GM19035 (cell line): ENCODE results near the gene SLC44A5.
"Not testable (repeated sequence)": the region's sequence is repeated elsewhere in the genome, so short reads cannot be mapped to it uniquely, and the experiment has no call there.

Experiments used
- ATAC-seq: cut with Tn5 transposase; IDR thresholded peaks from one replicate; pipeline ENCODE4 v1.9.1; 2021; ENCODE audit not compliant: unreplicated experiment

The SLC44A5 gene

DNA sequence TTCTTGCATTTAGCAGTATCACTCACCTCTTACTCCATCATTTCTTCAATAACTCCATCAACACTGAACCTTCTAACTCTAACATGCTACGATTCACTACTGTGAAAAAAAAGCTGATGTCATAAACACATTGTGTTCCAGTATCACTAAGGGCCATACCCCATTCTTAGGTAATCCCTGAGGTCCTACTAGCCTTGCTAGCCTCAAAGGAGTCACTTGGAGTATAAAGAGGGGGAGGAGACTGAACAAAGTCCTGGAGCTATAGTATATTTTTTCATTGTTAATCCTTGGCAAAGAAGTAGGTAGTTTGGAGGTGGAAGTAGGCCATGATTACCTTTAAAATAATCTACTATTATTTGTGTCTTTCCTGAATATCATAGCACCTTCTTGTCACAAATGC lies at the start of gene SLC44A5:
Gene SLC44A5, minus strand, starts transcription at position 101 of the 400 bp plus-strand sequence. CDS start 69,667 bp downstream, outside the sequence.
- no peak for ATAC-seq

DNA sequence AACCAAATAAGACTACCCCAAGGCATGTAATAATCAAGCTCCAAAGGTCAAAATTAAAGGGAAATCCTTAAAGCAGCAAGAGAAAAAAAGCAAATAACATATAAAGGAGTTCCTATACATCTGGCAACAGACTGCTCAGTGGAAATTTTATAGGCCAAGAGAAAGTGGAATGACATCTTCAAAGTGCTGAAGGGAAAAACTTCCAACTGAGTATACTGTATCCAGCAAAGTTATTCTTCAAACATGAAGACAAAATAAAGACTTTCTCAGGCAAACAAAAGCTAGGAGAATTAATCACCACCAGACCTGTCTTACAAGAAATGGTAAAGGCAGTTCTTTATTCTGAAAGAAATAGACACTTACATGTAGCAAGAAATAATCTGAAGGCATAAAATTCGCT lies 45.0 kb upstream of the SLC44A5 start:
- no peak for ATAC-seq

DNA sequence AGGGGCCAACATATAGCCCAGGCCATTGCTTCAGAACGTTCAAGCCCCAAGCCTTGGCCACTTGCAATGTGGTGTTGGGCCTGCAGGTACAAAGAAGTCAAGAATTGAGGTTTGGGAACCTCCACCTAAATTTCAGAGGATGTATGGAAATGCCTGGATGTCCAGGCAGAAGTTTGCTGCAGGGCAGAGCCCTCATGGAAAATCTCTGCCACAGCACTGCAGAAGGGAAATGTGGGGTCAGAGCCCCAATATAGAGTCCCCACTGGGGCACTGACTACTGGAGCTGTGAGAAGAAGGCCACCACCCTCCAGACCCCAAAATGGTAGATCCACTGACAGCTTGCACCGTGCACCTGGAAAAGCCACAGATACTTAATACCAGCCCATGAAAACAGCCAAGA lies 36.3 kb upstream of the SLC44A5 start:
- ATAC-seq = not testable (repeated sequence)

DNA sequence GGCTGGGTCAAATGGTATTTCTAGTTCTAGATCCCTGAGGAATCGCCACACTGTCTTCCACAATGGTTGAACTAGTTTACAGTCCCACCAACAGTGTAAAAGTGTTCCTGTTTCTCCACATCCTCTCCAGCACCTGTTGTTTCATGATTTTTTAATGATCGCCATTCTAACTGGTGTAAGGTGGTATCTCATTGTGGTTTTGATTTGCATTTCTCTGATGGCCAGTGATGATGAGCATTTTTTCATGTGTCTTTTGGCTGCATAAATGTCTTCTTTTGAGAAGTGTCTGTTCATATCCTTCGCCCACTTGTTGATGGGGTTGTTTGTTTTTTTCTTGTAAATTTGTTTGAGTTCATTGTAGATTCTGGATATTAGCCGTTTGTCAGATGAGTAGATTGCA lies 34.2 kb upstream of the SLC44A5 start:
- not testable (repeated sequence) for ATAC-seq

DNA sequence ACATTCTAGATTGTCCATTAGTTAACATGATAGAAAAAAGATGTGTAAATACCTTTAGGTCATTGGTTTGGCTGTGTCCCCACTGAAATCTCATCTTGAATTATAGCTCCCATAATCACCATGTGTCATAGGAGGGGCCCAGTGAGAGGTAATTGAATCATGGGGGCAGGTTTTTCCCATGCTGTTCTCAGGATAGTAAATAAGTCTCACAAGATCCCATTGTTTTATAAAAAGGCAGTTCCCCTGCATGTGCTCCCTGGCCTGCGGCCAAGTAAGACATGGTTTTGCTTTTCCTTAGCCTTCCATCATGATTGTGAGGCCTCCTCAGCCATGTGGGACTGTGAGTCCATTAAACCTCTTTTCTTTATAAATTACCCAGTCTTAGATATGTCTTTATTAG lies 32.5 kb upstream of the SLC44A5 start:
- ATAC-seq = no peak

GRCh38 chr1:75641325-75641724 lies 30.4 kb upstream of the SLC44A5 start:
- ATAC-seq = no peak

- no peak for ATAC-seq
Observed at GRCh38 chr1:75640137-75640536, 29.2 kb upstream of the SLC44A5 start.

- peak; percentile 78 for ATAC-seq
Observed at GRCh38 chr1:75632350-75632949, 21.5 kb upstream of the SLC44A5 start.

GRCh38 chr1:75630998-75631397 lies 20.1 kb upstream of the SLC44A5 start:
- no peak for ATAC-seq

- ATAC-seq = no peak
Observed at GRCh38 chr1:75630004-75630594, 19.2 kb upstream of the SLC44A5 start.

DNA sequence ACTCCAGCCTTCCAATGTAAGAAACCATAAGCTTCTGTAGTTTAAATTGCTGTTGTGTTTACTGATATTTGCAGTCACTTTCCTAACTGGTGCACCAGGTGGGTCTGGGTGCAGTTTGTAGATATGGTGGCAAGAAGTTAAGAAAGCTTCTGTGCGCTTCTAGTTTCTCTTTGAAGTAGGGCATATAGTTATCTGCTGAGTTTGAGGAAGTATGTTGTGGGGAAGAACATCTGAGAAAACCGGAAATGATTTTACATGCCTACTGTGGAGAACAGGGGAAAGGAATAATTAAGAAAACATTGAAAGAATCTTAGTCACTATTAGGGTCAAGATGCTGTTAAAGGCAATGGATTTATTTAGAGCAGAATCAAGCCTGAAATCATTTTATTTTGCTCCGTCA lies 14.9 kb upstream of the SLC44A5 start:
- no peak for ATAC-seq

DNA sequence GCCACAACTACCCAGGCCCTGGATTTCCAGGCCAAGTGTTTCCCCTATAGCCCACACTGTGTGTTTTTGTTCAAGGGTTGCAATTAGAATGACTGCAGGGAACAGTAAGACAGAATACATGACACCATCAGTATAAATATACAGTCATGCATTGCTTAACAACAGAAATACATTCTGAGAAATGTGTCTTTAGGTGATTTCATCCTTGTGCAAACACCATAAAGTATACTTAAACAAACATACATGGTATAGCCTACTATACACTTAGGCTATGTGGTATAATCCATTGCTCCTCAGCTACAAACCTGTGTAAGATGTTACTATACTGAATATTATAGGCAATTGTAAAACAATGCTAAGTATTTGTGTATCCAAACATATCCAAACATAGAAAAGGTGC lies 7.5 kb upstream of the SLC44A5 start:
- no peak for ATAC-seq

DNA sequence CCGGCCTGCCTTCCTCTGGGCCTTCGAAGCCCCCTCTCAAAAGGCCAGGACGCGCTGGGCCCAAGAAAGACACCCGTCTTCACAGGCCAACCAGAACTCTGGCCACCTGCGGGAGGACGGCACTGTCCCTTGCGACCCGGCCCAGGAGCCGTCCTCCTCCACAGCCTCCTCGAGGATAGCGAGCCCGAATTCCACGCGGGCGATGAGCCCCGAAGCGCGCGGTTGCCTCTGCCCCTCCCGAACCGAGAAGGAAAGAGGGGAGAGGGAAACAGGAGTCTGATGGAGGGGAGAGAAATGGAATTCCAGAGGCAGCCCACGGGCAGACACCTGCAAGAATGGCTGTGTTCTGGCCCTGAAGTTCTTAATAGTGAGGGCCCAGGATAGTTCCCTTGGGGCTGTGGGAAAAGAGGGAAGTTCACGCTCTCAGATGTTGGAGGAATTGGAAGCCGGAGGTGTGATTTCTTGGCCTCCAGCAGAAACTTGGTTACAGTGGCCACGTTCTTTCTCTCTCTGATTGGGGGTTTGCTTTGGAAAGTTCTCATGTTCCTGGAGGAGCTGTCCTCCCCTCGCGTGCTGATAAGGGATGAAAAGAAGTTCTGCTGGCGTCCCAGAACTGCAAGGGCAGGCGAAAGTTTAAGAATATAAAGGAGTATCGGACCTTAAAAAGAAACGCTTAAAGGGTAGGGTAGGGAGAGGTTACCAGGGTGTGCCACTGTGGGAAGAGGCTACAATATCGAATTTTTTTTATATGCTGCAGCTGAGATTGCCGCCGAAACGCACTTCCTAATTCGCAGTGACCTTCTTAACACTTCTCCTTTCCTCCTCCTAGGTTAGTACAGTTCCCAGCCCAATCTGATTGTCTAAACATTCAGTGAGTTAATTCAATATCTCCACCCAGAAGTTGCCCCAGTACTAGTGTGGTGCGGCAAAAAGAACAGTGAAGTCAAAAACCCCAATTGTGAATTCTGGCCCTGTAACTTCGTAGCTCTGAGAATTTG lies 5.8 kb upstream of the SLC44A5 start:
- no peak for ATAC-seq

DNA sequence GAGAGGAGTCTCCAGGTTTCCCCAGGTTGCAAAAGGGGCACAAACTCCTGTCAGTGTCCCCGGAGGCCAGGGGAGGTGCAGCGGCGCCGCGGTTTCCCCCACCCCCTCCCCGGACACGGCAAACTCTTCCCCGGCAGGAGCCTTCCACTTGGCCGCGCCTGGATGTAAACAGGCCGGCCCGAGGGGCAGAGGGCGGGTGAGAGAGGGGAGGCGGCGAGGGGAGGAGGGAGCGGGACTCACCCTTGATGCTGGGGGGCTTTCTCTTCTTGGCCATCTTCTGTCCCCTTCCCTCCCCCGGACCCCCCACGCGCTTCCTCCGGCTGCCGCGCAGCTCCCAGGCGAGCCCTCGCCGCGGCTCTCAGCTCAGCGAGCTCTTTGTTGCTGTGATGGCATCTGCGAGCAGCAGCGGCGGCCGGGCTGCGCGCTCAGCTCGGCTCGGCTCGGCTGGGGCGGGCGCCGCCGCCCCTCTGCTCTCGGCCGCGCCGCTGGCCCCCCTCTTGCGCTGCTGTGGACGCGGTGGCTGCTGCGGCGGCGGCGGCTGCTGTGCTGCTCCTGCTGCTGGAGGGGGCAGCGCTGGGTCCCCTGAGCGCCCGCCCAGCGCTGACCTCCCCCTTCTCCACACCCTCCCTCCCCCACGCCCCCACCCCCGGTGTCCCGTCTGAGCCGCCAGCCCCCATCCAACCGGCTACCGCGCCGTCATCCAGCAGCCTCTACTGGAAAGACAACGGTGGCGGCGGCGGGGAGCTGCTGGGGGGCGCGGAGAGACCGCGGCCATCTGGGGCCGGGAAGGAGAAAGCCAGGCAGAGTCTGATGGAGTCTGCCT lies 4.9 kb upstream of the SLC44A5 start:
- peak; percentile 48 for ATAC-seq

DNA sequence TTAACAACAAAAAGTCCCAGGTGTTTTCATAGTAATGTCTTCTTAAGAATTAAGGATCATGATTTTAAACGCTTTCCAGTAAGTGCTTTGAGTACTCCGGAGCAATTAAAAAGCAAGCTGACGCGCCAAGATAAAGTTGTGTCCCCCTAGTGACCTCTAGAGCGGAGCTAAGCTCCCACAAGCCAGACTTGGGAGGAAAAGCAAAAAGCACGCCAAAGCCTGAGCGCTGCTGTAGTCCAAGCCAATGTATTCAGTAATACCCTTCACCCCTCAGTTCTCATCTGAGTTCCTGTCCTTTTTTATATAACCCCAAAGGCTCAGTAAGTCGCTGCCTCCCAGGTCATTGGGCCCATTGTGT lies 3.5 kb upstream of the SLC44A5 start:
- ATAC-seq = peak; percentile 8

- no peak for ATAC-seq
Observed at GRCh38 chr1:75613916-75614315, 3.0 kb upstream of the SLC44A5 start.

DNA sequence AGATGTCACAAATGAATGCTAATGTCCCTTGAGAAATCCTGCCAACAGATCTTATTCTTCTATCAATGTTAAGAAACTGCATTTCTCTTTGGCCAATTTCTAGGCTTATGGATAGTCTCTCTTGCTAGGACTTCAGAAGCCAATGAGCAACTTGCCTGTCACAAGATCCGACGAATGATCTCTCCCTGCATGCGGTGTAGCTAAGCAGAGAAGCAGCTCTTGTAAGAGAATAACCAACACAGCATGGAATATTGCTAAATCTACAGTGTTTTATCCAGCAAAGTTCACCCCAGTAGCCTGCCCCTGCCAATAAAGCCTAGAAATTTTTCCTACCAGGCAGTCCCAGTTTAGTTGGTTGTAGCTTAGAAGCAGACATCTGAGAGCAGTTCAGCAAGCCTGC lies 2.1 kb upstream of the SLC44A5 start:
- ATAC-seq = no peak

DNA sequence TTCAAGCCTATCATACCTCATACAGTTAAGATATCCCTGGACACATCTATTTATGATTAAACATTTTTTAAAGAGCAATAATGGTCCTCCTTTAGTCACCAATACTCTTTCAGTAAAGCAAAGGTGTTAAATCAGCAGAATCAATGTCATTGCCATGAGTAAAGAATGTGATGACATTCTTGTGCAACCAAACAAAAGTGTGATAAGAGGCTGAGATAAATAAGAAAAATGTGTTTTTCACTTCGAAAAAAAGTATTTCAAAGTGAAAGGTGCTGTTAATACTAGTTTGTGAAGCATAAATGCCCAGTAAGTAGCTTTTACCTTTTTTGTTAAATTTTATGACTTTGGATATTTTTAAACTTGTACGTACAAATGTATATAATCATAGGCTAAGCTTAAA lies 8.4 kb downstream of the SLC44A5 start:
- ATAC-seq = no peak

DNA sequence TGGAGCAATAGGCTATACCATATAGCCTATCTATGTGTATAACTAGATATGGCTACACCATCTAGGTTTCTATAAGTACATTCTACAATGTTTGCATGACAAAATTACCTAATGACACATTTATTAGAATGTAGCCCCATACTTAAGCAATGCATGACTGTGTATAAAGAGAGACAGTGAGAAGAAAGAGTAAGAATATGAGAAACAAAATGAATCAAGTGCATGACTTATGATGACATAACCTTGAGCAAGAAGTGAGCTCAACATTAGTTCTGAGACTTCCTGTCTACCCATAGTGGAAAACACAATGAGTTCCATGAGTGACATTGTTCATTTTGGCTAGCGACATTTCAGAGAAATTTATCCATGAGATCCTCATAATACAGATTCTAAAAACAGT lies 10.1 kb downstream of the SLC44A5 start:
- no peak for ATAC-seq

DNA sequence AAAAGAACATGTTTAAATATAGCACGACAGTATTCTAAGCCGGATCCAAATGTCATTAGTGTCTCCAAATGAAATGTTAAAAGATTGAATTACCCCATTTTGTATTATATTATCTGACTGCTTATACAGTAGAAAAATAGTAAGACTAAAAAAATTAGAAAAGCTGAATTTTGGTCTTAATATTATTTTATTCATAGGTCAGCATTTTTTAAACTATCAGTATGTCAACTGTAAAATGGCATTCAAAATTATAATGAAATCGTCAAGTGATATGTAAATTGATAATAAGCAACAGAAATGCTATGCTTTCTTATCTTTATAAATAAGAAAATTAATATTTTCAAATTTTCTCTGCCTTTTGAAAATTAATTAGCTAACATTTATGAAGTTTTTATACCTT lies 16.6 kb downstream of the SLC44A5 start:
- ATAC-seq = no peak

DNA sequence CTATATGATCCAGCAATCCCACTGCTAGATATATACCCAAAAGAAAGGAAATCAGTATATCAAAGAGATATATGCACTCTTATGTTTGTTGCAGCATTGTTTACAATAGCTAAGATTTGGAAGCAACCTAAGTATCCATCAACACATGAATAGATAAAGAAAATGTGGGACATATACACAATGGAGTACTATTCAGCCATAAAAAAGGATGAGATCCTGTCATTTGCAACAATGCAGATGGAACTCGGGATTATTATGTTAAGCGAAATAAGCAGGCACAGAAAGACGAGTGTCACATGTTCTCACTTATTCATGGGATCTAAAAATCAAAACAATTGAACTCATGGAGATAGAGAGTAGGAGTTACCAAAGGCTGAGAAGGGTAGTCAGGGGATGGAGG lies 17.5 kb downstream of the SLC44A5 start:
- not testable (repeated sequence) for ATAC-seq
